GM19397 (cell line): ENCODE data around the gene NEMP2.
"Not testable (repeated sequence)": the region's sequence is repeated elsewhere in the genome, so short reads cannot be mapped to it uniquely, and the experiment has no call there.

Experiments
- ATAC-seq: cut with Tn5 transposase; IDR thresholded peaks from one replicate; pipeline ENCODE4 v1.9.1; 2021; ENCODE audit warnings: mild to moderate bottlenecking, moderate library complexity; ENCODE audit not compliant: unreplicated experiment

The NEMP2 gene

GRCh38 chr2:190493095-190493494 is 41.4 kb downstream of the NEMP2 start:
- ATAC-seq = no peak

GRCh38 chr2:190490502-190490901 is 44.0 kb downstream of the NEMP2 start:
- ATAC-seq = no peak

DNA sequence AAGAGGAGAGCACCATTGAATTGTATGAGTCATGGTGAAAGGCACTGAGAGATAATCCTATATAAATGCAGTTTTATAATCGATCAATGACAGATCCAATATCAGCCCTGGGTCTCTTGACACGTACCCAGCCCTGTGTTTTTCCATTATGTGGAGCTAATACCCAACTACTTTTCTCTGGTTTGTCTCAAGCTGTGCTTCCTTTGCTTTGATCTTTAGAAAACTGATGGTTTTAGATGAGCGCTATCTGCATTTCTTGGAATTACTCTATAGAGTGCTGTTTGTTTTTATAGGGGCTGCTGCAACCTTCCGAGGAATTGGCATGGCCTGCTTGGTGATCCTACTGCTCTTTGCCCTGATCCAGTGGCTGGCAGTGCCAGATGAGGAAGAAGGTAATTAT is 45.0 kb downstream of the NEMP2 start:
- ATAC-seq = no peak

GRCh38 chr2:190488516-190489233 is 45.8 kb downstream of the NEMP2 start:
- ATAC-seq = no peak

DNA sequence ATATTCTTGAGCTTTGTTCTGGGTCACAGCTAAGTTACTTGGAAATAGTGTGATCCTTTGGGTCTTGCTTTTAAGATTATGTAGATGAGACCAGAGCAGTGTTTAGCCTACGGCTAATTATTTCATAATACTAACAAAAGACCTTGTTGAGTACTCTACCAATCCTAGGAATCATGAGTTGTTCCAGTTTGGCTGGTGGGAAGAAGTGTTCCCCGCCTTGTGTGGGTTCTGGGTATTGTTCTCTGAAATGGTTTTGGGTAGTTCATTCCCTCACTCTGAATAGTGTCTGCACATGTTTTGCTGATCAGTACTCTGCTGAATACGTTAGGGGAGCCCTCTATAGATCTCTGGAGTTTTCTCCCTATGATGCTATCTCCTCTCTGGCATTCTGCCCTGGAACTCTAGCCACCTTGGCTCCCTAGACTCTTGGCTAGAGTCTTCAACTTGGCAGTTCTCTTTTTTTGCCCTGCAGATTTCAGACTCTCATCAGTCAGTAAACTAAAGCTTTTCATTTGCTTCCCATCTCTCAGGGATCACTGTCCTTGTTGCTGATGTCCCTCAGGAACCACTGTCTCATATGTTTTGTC is 48.4 kb downstream of the NEMP2 start:
- ATAC-seq = no peak

DNA sequence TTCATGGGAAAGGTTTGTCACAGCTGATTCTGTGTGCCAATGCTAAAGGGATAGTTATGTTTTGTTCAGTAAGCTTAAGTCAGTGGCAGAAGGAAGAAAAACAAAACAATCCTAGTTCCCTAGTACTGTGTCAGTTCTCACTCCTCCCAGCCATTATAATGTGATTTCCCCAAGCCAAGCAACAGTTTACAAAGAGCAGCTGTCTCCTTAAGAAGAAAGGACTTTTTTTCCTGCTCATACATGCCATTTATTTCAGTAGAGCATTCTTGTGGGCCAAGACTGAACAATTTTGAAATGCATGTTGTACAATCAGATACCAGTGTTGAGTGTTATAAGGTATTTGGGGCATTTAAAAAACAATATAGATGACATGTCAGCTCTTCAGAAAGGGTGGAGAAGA is 52.1 kb downstream of the NEMP2 start:
- ATAC-seq = no peak

- ATAC-seq = no peak
These were observed 53.2 kb downstream of the NEMP2 start for GRCh38 chr2:190481339-190481738.

DNA sequence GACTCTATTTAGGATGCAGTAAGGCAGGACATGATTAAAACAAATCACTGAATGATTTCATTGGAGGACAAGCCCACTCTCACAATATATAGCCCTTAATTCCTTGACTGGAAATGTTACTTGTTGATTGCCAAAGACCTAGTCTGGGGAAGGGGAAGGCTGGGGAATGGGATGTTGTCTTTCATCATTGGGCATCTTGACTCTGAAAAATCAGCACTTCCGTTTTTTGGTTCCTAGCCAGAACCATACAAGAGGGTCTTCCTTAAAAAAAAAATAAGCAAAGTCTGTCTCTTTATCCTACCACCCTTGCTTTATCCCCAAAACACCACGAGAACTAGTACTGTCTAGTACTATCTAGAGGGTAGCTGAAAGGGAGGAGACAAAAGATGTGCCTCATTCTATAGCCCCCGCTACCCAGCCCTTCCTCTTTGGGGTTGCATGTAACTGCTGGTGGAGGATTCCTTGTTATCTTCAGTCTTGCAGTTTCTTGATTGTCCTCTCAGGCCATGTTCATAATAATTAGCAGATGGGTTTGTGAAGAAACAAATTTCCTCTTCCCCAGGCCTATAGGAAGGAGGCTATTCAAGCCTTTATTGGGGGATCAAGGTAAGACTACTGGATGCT is 55.8 kb downstream of the NEMP2 start:
- no peak for ATAC-seq

GRCh38 chr2:190477661-190478454 is 56.7 kb downstream of the NEMP2 start:
- ATAC-seq = no peak

DNA sequence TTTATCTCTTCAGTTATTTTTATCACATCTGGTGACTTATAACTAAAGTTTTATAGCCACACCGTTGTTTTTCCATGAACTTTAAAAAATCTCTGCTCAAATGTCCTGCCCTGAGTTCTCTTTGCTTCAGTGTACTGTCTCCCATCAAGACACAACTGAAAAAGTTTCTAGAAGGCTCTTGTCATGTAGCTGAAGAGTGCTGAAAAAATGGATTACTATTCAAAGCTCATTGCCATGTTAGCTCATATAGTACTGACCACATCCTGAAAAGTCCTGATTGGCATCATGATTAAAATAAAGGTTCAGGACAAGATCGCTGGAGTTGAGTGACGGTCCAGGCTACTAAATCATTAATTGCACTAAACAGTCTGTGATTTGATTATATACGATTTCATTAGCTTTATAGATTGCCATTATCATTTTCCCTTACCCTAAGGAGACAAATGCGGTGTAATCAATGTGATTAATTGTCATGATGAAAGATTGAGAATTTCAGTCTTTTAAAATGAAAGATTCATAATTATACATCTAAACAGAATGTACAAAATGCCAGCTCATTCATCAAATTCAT is 64.2 kb downstream of the NEMP2 start:
- no peak for ATAC-seq

- ATAC-seq = no peak
These were observed 64.8 kb downstream of the NEMP2 start for GRCh38 chr2:190469771-190470170.

DNA sequence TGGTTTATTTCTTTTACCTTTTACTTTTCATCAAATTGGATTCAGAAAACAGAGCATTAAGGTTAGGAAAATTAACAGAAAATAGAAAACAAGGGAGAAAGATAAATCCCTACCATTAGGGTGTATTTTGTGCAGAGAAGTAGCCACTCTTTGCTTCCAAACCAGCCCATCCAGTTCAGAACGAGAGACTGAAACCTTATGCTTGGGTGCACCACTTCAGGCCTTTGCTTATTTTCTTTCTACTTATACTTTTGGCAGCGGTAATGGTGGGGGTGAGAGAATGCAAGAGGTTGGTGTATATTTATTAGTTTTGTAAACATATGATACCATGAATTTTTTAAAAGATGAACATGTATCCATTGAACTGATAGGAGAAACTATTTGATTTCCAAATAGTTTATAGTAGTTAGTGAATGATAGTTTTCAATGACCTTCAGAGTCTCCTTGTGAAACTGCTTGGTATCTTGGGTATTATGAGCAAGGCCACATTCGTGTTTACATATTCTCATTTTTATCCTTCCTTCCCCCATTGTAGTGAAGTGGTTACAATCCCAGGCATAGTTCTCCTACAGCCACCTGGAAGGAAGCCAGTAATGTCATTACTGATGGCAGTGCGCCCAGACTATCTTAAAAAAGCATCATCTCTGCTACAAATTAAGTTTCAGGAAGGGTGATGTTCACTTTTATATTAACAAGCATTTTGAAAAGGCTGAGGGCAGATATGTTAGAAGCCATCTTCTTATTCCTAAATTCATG is 65.5 kb downstream of the NEMP2 start:
- ATAC-seq = peak; percentile 55

DNA sequence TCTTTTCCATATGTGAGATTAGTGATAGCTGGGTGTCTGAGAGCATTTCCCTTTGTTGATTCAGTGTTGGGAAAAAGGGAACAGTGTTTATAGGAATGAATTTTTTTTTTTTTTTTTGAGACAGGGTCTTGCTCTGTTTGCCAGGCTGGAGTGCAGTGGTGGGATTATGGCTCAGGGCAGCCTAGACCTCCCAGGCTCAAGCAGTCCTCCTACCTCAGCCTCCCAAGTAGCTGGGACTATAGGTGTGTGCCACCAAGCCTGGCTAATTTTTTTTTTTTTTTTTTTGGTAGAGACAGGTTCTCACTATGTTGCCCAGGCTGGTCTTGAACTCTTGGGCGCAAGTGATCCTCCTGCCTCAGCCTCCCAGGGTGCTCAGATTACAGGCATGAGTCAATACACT is 66.2 kb downstream of the NEMP2 start:
- ATAC-seq = not testable (repeated sequence)

DNA sequence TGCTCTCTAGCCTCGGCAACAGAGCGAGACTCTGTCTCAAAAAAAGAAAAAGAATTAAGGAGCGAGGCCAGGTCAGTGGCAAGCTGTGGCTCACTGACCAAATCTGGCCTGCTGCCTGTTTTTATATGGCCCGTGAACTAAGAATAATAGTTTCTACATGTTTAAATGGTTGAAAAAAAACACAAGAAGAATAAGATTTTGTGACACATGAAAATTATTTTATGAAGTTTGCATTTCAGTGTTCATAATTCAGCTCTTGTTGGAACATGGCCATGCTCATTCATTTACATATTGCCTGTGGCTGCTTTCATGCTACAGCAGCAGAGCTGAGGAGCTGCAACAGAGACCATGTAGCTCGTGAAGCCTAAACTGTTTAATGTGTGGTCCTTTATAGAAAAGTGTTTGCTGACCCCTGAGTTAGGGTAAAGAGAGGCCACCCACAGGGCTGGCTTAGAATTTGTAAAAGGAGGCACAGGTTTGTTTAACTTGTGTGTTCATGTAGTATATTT is 66.9 kb downstream of the NEMP2 start:
- ATAC-seq = peak; percentile 43

- no peak for ATAC-seq
These were observed 67.6 kb downstream of the NEMP2 start for GRCh38 chr2:190466819-190467446.

- ATAC-seq = peak; percentile 44
These were observed 69.5 kb downstream of the NEMP2 start for GRCh38 chr2:190465060-190465459.

DNA sequence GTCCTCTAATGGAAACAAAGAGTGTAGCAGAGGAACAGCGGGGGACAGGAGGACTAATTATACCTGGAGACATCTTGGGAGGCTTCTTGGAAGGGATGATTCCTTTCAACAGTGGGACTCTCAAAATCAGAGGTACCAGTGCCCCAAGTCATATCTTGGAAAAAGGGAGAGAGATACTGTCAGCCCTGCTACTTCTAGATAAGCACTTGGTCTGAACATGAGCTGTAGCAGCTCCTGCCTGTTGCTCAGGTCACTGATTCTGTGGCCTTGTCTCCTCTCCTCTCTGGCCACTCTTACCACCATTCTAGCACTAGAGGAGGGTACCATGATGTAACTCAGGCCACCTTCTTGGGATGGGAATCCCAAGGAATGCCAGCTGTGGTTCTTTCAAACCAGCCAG is 71.9 kb downstream of the NEMP2 start:
- no peak for ATAC-seq

- no peak for ATAC-seq
These were observed 72.3 kb downstream of the NEMP2 start for GRCh38 chr2:190462181-190462580.

DNA sequence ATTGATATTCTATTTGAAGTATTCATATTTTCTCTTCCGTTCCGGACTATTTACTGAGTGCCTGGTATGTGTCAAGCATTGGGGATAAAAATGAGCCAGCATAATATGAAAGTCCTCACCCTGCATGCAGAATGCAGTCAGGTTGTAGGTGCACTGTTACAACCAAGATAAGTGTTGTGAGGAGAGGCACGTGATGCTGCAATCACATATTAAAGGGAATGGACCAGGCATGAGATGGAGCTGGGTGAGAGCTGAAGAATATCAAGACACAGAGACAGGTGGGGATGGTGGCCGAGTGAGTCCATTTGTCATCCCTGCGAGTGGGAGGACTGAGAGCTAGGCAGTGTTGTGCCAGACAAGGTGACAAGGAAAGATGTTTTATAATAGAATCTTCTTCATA is 74.0 kb downstream of the NEMP2 start:
- no peak for ATAC-seq

GRCh38 chr2:190459881-190460280 is 74.6 kb downstream of the NEMP2 start:
- ATAC-seq = no peak
